H1 (cell line): ENCODE results near the gene DNM2. TPM values are rescaled to one million over a fixed set of nuclear protein-coding genes. Genes with fewer than 3 reads are reported as not detected.

Experiments
- CBX5 ChIP-seq: fragments of 300-800, 300-1000 bp; sonication (generic); IDR thresholded peaks from 2 replicates; pipeline ENCODE4 v1.7.1; 2016; ENCODE audit warnings: antibody characterized with exemption, low read length, low read depth
- CHD7 ChIP-seq: fragments of 300-600 bp; sonication (generic); IDR thresholded peaks from 2 replicates; pipeline ENCODE4 v1.7.1; 2012; ENCODE audit warnings: low read length, moderate library complexity, mild to moderate bottlenecking, inconsistent platforms; ENCODE audit not compliant: insufficient replicate concordance
- GTF2F1 ChIP-seq: IDR thresholded peaks from 2 replicates; pipeline ENCODE4 v1.6.1; 2012; ENCODE audit warnings: low read depth, low read length, improper control_type of control experiment, borderline replicate concordance
- POLR2AphosphoS5 ChIP-seq: IDR thresholded peaks from 2 replicates; pipeline ENCODE4 v1.6.1; 2011; ENCODE audit warnings: low read depth, low read length
- SIRT6 ChIP-seq: IDR thresholded peaks from one replicate; pipeline ENCODE4 v1.7.1; 2012; ENCODE audit warnings: low read length, inconsistent platforms
- ZNF274 ChIP-seq: IDR thresholded peaks from 2 replicates; pipeline ENCODE4 v1.7.0; 2012; ENCODE audit warnings: low read length, borderline replicate concordance; ENCODE audit errors: extremely low read depth
- polyA plus RNA-seq, 7 experiments: library from polyadenylated mRNA; depleted of rRNA in 3 of 7; stranded (reverse) in 5 of 7; unstranded in 2 of 7; fragments of >200 nt in 5 of 7; fragments of 200-250 nt in 2 of 7; gene quantifications; 1 replicate in 5 of 7; 2 replicates in 1 of 7; 4 replicates in 1 of 7; pipeline versions ENCODE4 v1.2.1 to v1.2.3, GENCODE V29; 2011 to 2013; ENCODE audit warnings: missing spikeins in 2 of 7, mixed read lengths in 2 of 7
- total RNA-seq: library from RNA; stranded (reverse); fragmentation: NEBNext Ultra II Directional; extraction: Animal tissue kit (Norgen Biotek cat#: 25700); gene quantifications from 2 replicates; pipeline ENCODE4 v1.2.1, GENCODE V29; 2021

The DNM2 gene
- total and polyA plus RNA-seq, 2 of the 8 experiments (the other 6 are each of a cell fraction or from before 2014, with no cell fraction given), result 61.9 to 120 TPM

GRCh38 chr19:10742476-10742875 lies 24.6 kb downstream of the DNM2 start (continued):
- TF ChIP-seq CHD7, result no peak
- TF ChIP-seq ZNF274, result no peak
- no peak for TF ChIP-seq POLR2AphosphoS5
- no peak for TF ChIP-seq SIRT6
- TF ChIP-seq CBX5, result no peak
- no peak for TF ChIP-seq GTF2F1
